Measurements from ENCODE around the gene VRK1.

Gene VRK1

GRCh38 chr14:96926001-96926400 is 128.8 kb downstream of the VRK1 start:
- DNase-seq: no peak

DNA sequence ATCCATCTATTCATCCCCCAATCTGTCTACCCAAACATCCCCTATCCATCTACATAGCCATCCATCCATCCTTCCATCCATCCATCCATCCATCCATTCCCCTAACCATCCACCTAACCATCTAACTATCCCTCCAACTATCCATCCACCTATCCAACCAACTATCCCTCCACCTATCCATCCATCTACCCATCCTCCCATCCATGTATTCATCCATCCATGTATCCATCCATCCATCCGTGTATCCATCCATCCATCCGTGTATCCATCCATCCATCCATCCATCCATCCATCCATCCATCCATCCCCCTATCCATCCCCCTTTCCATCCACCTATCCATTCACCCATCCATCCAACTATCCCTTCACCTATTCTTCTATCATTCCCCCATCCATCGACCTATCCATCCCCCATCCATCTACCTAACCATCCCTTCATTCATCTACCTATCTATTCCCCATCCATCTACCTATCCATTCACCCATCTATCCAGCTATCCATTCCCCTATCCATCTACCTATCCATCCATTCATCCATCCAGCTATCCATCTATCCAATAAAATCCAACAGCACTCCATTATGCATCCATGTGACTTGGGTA is 131.7 kb downstream of the VRK1 start:
- DNase-seq: no peak

DNA sequence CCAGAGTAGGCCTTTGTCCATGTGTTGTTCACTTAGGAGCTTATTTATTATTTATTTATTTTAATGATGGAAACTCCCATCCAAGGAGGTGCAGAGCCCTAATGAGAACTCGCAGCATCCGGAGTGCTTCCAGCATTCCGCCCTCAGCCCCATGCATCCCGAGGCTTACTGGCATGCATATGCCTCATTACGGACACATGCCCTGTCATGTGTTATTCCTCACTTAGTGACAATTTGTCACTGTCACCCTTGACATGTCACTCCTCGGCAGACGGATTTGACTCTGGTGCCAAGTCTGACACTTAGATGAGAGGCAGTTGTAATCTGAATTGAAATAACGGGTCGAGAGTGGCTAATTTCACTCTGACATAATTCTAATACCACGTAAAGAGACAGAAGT is 132.8 kb downstream of the VRK1 start:
- no peak for DNase-seq

DNA sequence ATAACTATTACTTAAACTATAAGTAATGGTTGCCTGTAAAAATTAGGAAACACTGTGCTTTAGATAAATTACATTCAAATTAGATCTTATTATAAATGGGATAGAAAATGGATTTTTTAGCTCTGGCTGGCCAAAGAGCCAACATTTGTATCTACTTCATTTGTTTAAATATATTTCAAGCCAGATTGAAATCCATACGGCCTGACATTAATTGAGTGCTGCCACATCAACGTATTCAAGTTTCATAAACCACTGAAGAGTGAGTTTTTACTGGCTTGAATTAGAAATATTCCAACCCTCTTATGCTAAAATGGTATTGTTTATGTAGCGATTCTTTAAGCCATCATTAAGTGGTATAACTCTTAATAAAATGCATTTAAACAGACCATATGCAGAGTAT is 133.3 kb downstream of the VRK1 start:
- no peak for DNase-seq
